ENCODE data around the gene SMIM32. TPM values are rescaled to one million over a fixed set of nuclear protein-coding genes. Genes with fewer than 3 reads are reported as not detected.

Gene SMIM32
- total RNA-seq, 2 experiments from 2014 or later: not detected

DNA sequence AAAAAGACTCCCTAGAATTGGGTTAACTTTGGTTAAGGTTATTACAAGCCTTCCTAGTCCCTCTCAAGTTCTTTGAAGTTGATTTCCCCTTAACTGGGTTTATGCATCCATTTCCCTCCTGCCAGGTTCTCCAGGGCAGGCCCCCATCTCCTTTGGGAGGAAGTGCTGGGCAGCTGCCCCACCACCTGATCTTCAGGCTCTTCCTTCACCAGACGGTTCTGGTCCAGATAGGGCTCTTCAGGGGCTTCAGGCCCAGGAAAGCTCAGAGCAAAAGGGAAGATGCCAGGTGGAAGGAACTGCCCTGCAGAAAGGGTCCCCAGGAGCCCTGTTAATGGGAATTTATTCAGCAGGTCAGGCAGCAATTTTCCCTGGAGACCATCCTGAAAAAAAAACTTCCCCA is 2.1 kb downstream of the SMIM32 start:
- Mint-ChIP-seq H3K27ac (no peak overlapping the region), H3K9me3 (no peaks in the 10 kb centered on the region), H3K4me3 (no peak overlapping the region), H3K36me3 (ENCODE audit: low read depth) (no peaks in the 10 kb centered on the region), H3K27me3 (peaks cover 49% of the 10 kb centered on the region), H3K4me1 (no peaks in the 10 kb centered on the region)
- no peak for DNase-seq
- CTCF ChIA-PET: interaction anchor here (0.8 kb wide), 1 partner anchor 15 kb away, joined by 3 read pairs; no protein-coding TSS in a partner anchor
- POLR2A ChIA-PET: no interaction called here

GRCh38 chr5:136190091-136190720 is 2.8 kb downstream of the SMIM32 start:
- Mint-ChIP-seq H3K4me3 (no peak overlapping the region), H3K27me3 (peaks cover 43% of the 10 kb centered on the region), H3K27ac (no peak overlapping the region), H3K4me1 (no peaks in the 10 kb centered on the region), H3K9me3 (no peaks in the 10 kb centered on the region), H3K36me3 (ENCODE audit: low read depth) (no peaks in the 10 kb centered on the region)
- no peak for DNase-seq
- ChIA-PET POLR2A (no interaction called here), CTCF (interaction anchor here (0.5 to 0.8 kb wide), 2 partner anchors 15 to 22 kb away, joined by 3 read pairs; no protein-coding TSS in a partner anchor)

DNA sequence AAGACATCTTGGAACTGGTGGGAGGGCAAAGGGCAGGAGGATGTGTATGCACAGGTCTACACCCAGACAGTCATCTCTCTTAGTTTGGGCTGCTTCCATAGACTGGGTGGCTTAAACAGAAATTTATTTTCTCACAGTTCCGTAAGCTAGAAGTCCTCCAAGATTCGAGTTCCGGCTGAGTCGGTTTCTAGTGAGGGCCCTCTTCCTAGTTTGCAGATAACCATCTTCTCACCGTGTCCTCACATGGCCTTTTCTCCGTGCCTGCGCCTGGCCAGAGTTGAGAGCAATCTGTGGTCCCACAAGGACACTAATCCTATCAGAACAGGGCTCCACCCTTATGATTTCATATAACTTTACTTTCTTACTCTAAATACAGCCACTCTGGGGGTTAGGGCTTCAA is 4.1 kb downstream of the SMIM32 start:
- Mint-ChIP-seq H3K9me3 (no peaks in the 10 kb centered on the region), H3K27me3 (peaks cover 30% of the 10 kb centered on the region), H3K27ac (no peak overlapping the region), H3K36me3 (ENCODE audit: low read depth) (no peaks in the 10 kb centered on the region), H3K4me1 (no peaks in the 10 kb centered on the region), H3K4me3 (no peak overlapping the region)
- DNase-seq: no peak
- ChIA-PET POLR2A (no interaction called here), CTCF (interaction anchor here (1.3 kb wide), 1 partner anchor 10 kb away, joined by 3 read pairs; no protein-coding TSS in a partner anchor)

GRCh38 chr5:136186796-136187195 is 6.2 kb downstream of the SMIM32 start:
- CTCF ChIA-PET: interaction anchor here (1.4 kb wide), 1 partner anchor 25 kb away, joined by 4 read pairs; no protein-coding TSS in a partner anchor
- H3K4me1 Mint-ChIP-seq: no peaks in the 10 kb centered on the region
- no peak overlapping the region for H3K27ac Mint-ChIP-seq
- no peaks in the 10 kb centered on the region for H3K9me3 Mint-ChIP-seq
- no peak for DNase-seq
- H3K27me3 Mint-ChIP-seq: peaks cover 18% of the 10 kb centered on the region
- POLR2A ChIA-PET: no interaction called here
- H3K36me3 Mint-ChIP-seq (ENCODE audit: low read depth): no peaks in the 10 kb centered on the region
- no peak overlapping the region for H3K4me3 Mint-ChIP-seq

DNA sequence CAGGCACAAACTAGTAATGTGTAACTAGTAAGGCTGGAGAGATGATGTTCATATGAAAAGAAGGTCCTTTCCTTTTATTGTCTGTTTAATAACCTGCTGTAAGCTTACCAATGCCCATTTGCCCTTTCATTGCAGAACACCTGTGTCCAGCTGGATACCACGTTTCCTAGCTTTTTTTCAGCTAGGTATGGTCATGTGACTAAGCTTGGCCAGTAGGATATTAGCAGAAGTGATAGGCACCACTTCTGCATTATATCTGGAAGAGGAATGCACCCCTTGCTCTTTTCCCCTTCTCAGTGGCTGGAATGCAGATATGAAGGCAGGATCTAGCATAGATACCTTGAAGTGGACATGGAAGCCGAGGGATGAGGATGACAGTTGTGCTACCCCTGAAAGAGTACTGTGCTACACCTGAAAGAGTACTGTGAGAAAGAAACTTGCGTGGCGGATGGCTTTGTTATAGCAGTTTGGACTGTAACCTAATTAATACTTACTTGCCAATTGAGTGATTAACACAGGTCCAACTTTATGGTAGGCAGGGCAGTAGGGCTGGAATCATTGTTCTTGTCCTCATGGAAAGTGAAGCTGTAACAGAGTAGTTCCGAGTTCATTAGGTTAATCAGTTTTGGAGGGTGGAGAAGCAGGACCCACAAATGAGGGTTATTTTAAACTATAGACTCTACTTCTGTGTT is 6.8 kb downstream of the SMIM32 start:
- POLR2A ChIA-PET: no interaction called here
- CTCF ChIA-PET: interaction anchor here (1.4 kb wide), 1 partner anchor 26 kb away, joined by 4 read pairs; no protein-coding TSS in a partner anchor
- Mint-ChIP-seq H3K9me3 (no peaks in the 10 kb centered on the region), H3K4me3 (no peak overlapping the region), H3K27ac (no peak overlapping the region), H3K36me3 (ENCODE audit: low read depth) (no peaks in the 10 kb centered on the region), H3K4me1 (no peaks in the 10 kb centered on the region), H3K27me3 (peaks cover 13% of the 10 kb centered on the region)
- no peak for DNase-seq

- no peak overlapping the region for H3K27ac Mint-ChIP-seq
- POLR2A ChIA-PET: no interaction called here
- no peak for DNase-seq
- H3K36me3 Mint-ChIP-seq (ENCODE audit: low read depth): no peaks in the 10 kb centered on the region
- H3K27me3 Mint-ChIP-seq: peaks cover 2% of the 10 kb centered on the region
- H3K9me3 Mint-ChIP-seq: no peaks in the 10 kb centered on the region
- H3K4me1 Mint-ChIP-seq: no peaks in the 10 kb centered on the region
- no peak overlapping the region for H3K4me3 Mint-ChIP-seq
- CTCF ChIA-PET: no interaction called here
Observed at GRCh38 chr5:136182618-136183017, 10.3 kb downstream of the SMIM32 start.

GRCh38 chr5:136174021-136174659 is 18.8 kb downstream of the SMIM32 start:
- Mint-ChIP-seq H3K4me3 (no peak overlapping the region), H3K4me1 (no peaks in the 10 kb centered on the region), H3K36me3 (ENCODE audit: low read depth) (peaks cover 12% of the 10 kb centered on the region), H3K27ac (no peak overlapping the region), H3K27me3 (no peaks in the 10 kb centered on the region), H3K9me3 (no peaks in the 10 kb centered on the region)
- ChIA-PET CTCF (interaction anchor here (0.7 to 1.5 kb wide), 3 partner anchors 9 to 231 kb away, joined by 3 to 4 read pairs (median 3); no protein-coding TSS in a partner anchor), POLR2A (no interaction called here)
- DNase-seq: no peak

DNA sequence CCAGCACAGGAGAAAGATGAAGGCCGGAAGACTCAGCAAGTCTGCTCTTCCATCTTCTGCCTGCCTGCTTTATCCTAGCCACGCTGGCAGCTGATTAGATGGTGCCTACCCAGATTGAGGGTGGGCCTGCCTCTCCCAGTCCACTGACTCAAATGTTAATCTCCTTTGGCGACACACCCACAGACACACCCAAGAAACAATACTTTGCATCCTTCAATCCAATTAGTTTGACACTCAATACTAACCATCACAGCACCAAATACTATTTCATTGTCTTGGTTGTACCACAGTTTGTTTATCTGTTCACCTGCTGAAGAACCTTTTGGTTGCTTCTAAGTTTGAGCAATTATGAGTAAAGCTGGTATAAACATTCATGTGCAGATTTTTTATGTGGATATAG is 23.7 kb downstream of the SMIM32 start:
- H3K36me3 Mint-ChIP-seq (ENCODE audit: low read depth): peaks cover 9% of the 10 kb centered on the region
- H3K27ac Mint-ChIP-seq: no peak overlapping the region
- CTCF ChIA-PET: no interaction called here

DNA sequence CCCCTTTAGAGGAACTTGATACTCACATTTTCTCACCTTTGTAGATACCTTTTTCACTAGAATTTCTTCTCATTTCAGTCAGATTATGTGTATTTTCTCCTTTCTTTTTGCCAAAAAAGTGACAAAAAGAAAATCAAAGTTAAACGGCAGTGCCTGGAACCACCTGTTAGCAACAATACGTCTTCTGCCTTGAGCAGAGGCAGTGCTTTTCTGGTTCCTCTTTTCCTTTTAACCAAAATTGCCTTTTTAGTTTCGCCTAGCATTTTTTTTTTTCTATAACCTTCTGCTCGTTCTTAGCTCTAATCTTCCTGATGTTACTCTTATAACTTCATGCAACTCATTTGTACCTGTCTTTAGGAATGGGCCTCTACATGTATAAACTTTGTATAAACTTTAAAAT is 26.1 kb downstream of the SMIM32 start:
- no peak overlapping the region for H3K4me3 Mint-ChIP-seq
- no peaks in the 10 kb centered on the region for H3K4me1 Mint-ChIP-seq
- H3K36me3 Mint-ChIP-seq (ENCODE audit: low read depth): no peaks in the 10 kb centered on the region
- ChIA-PET CTCF (no interaction called here), POLR2A (no interaction called here)
- no peaks in the 10 kb centered on the region for H3K27me3 Mint-ChIP-seq
- DNase-seq: no peak
- H3K9me3 Mint-ChIP-seq: no peaks in the 10 kb centered on the region
- no peak overlapping the region for H3K27ac Mint-ChIP-seq

More for the DNA sequence above, 23.7 kb downstream of the SMIM32 start:
- Mint-ChIP-seq H3K27me3 (no peaks in the 10 kb centered on the region), H3K4me3 (no peak overlapping the region), H3K4me1 (no peaks in the 10 kb centered on the region), H3K9me3 (no peaks in the 10 kb centered on the region)
- DNase-seq: no peak
- POLR2A ChIA-PET: no interaction called here

DNA sequence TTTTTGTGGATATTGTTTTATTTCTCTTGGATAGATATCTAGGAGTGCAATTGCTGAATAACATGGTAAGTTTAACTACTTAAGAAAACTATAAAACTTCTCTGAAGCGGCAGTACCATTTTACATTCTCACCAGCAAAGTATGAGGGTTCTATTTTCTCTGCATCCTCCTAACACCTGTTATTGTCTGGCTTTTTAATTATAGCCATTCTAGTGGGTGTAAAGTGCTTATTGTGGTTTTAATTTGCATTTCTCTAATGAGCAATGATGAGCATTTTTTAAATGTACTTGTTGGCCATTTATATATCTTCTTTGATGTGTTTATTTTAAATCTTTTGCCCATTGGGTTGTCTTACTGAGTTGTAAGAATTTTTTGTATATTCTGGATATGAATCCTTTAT is 28.7 kb downstream of the SMIM32 start:
- Mint-ChIP-seq H3K27me3 (peaks cover 2% of the 10 kb centered on the region), H3K27ac (no peak overlapping the region), H3K9me3 (no peaks in the 10 kb centered on the region), H3K4me1 (no peaks in the 10 kb centered on the region), H3K36me3 (ENCODE audit: low read depth) (peaks cover 4% of the 10 kb centered on the region), H3K4me3 (no peak overlapping the region)
- CTCF ChIA-PET: interaction anchor here (1.2 kb wide), 1 partner anchor 10 kb away, joined by 3 read pairs; no protein-coding TSS in a partner anchor
- no peak for DNase-seq
- POLR2A ChIA-PET: no interaction called here

DNA sequence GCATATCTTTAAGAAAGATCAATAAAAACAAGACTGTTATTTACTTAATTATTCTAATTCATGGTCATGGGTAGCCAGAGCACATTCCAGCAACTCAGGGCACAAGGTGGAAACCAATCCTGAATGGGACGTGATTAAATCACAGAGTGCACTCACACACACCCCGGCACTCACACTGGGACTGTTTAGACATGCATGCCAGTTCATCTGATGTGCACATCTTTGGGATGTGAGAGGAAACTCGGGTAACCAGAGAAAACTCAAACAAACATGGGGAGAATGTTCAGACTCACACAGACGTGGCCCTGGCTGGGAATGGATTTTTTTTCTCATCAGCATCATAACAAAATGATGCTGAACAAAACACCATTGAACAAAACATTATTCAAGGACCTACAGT is 31.0 kb downstream of the SMIM32 start:
- H3K36me3 Mint-ChIP-seq (ENCODE audit: low read depth): peaks cover 4% of the 10 kb centered on the region
- ChIA-PET POLR2A (no interaction called here), CTCF (no interaction called here)
- no peak for DNase-seq
- peaks cover 2% of the 10 kb centered on the region for H3K27me3 Mint-ChIP-seq
- no peak overlapping the region for H3K4me3 Mint-ChIP-seq
- H3K9me3 Mint-ChIP-seq: no peaks in the 10 kb centered on the region
- no peak overlapping the region for H3K27ac Mint-ChIP-seq
- H3K4me1 Mint-ChIP-seq: no peaks in the 10 kb centered on the region

DNA sequence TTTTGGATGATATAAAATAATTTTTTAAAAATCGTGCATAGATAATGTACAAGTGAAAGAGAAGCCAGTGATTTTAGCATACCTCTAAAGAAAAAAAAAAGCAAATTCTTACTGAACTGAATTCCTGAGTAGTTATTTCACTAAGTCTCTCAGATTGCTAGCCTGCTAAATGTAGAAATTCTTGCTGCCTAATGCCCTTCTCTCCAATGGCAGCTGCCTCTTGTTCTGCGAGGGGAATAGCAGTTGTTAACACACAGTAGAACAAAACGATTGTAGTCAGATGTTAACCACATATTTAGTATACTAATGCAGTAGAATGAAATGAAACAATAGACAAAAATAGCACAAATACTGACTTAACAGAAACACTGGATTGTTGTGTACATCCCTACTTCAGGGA is 33.5 kb downstream of the SMIM32 start:
- ChIA-PET POLR2A (no interaction called here), CTCF (no interaction called here)
- no peak for DNase-seq
- no peak overlapping the region for H3K4me3 Mint-ChIP-seq
- H3K9me3 Mint-ChIP-seq: no peaks in the 10 kb centered on the region
- H3K27me3 Mint-ChIP-seq: peaks cover 2% of the 10 kb centered on the region
- no peaks in the 10 kb centered on the region for H3K4me1 Mint-ChIP-seq
- H3K36me3 Mint-ChIP-seq (ENCODE audit: low read depth): peaks cover 4% of the 10 kb centered on the region
- no peak overlapping the region for H3K27ac Mint-ChIP-seq

- H3K4me1 Mint-ChIP-seq: no peaks in the 10 kb centered on the region
- no peaks in the 10 kb centered on the region for H3K9me3 Mint-ChIP-seq
- no peak overlapping the region for H3K4me3 Mint-ChIP-seq
- no peak overlapping the region for H3K27ac Mint-ChIP-seq
- H3K36me3 Mint-ChIP-seq (ENCODE audit: low read depth): peaks cover 4% of the 10 kb centered on the region
- POLR2A ChIA-PET: no interaction called here
- H3K27me3 Mint-ChIP-seq: peaks cover 2% of the 10 kb centered on the region
- CTCF ChIA-PET: no interaction called here
- no peak for DNase-seq
Observed at GRCh38 chr5:136157514-136157913, 35.4 kb downstream of the SMIM32 start.

Measured in activated CD4-positive, alpha-beta memory T cell treated with anti-CD3 and anti-CD28 coated beads, Interleukin-2, amount 10 ng/mL, durations not matched to agents 7 days and 5 days (primary cell).